ENCODE results near the gene ARRB1. TPM values are rescaled to one million over a fixed set of nuclear protein-coding genes. Genes with fewer than 3 reads are reported as not detected.

ARRB1 gene
- polyA plus RNA-seq, 1 of the 3 experiments (the other 2 are of a cell fraction): 7.0 TPM

GRCh38 chr11:75386942-75387630 lies 35.6 kb upstream of the ARRB1 start:
- Histone ChIP-seq H3K4me3 (ENCODE audit: low read depth in 2 of 2, low read length in 1 of 2) (no peak overlapping the region), H3K27ac (ENCODE audit: low read depth in 2 of 2, low read length in 1 of 2) (no peak overlapping the region), H3K36me3 (replicated peaks in 1 of 2; ENCODE audit: control insufficient read depth in 1 of 2, insufficient read depth in 2 of 2, low read length in 1 of 2) (no peaks in the 10 kb centered on the region), H3K27me3 (ENCODE audit: insufficient read depth) (no peaks in the 10 kb centered on the region), H3F3A (replicated peaks; ENCODE audit: insufficient read depth) (no peaks in the 10 kb centered on the region), H3K9me3 (no peaks in the 10 kb centered on the region), H3K9ac (no peak overlapping the region), H3K4me1 (ENCODE audit: control insufficient read depth in 1 of 2, insufficient read depth in 2 of 2, low read depth in 1 of 2, low read length in 1 of 2) (peaks cover 0 to 9% of the 10 kb centered on the region in 2 experiments; a peak in 1 of 4 replicates), H2AFZ (ENCODE audit: low read depth) (no peak overlapping the region), H4K20me1 (ENCODE audit: insufficient read depth) (no peaks in the 10 kb centered on the region), H3K4me2 (no peak overlapping the region), H3K79me2 (ENCODE audit: insufficient read depth) (no peaks in the 10 kb centered on the region), H3K9me2 (no peaks in the 10 kb centered on the region)
- ChIA-PET CTCF (interaction anchor here (1.1 to 24.8 kb wide), 13 partner anchors 12 to 160 kb away, joined by 3 to 701 read pairs (median 15); partner anchors contain the start of genes KLHL35 and RPS3), POLR2A (no interaction called here)
- DNase-seq: no peak
- WGBS (ENCODE audit: low lambda C conversion rate): 37% methylated on average over 3 of the region's 3 CpGs
- TF ChIP-seq SMC3 (IDR thresholded peaks at IDR 0.05; ENCODE audit: low read depth, low read length) (no peak), FOSL2 (IDR thresholded peaks at IDR 0.05; ENCODE audit: borderline replicate concordance, low read depth) (no peak), USF2 (IDR thresholded peaks at IDR 0.05; ENCODE audit: borderline replicate concordance, low read depth, low read length) (no peak), RCOR1 (IDR thresholded peaks at IDR 0.05; ENCODE audit: low read length) (no peak), MXI1 (IDR thresholded peaks at IDR 0.05; ENCODE audit: low read depth, low read length) (no peak), FOXM1 (IDR thresholded peaks at IDR 0.05; ENCODE audit: low read depth) (no peak), ELF1 (IDR thresholded peaks at IDR 0.05) (no peak), JUND (IDR thresholded peaks at IDR 0.05) (no peak), RAD21 (IDR thresholded peaks at IDR 0.05; ENCODE audit: low read length) (no peak), PBX3 (IDR thresholded peaks at IDR 0.05) (no peak)

- H3K9me2 ChIP-seq: no peaks in the 10 kb centered on the region
- no peaks in the 10 kb centered on the region for H3K79me2 ChIP-seq (ENCODE audit: insufficient read depth)
- WGBS (ENCODE audit: low lambda C conversion rate): 13% methylated on average over 23 of the region's 24 CpGs
- ChIA-PET CTCF (interaction anchor here (0.7 to 24.8 kb wide), 49 partner anchors 10 to 637 kb away, joined by 3 to 701 read pairs (median 4); partner anchors contain the start of gene ARRB1), POLR2A (no interaction called here)
- no peaks in the 10 kb centered on the region for H4K20me1 ChIP-seq (ENCODE audit: insufficient read depth)
- H3K9ac ChIP-seq: no peak overlapping the region
- peak; percentile 89 for DNase-seq
- peak overlapping the region in 1 of 2 experiments; percentile 49; a peak in 1 of 4 replicates for H3K4me3 ChIP-seq (ENCODE audit: low read depth in 2 of 2, low read length in 1 of 2)
- no peaks in the 10 kb centered on the region for H3K9me3 ChIP-seq
- peaks cover 0 to 9% of the 10 kb centered on the region in 2 experiments; a peak in 1 of 4 replicates for H3K4me1 ChIP-seq (ENCODE audit: control insufficient read depth in 1 of 2, insufficient read depth in 2 of 2, low read depth in 1 of 2, low read length in 1 of 2)
- H3F3A ChIP-seq (replicated peaks; ENCODE audit: insufficient read depth): no peaks in the 10 kb centered on the region
- no peak overlapping the region for H3K27ac ChIP-seq (ENCODE audit: low read depth in 2 of 2, low read length in 1 of 2)
- no peak overlapping the region for H2AFZ ChIP-seq (ENCODE audit: low read depth)
- H3K36me3 ChIP-seq (replicated peaks in 1 of 2; ENCODE audit: control insufficient read depth in 1 of 2, insufficient read depth in 2 of 2, low read length in 1 of 2): no peaks in the 10 kb centered on the region
- 0 out of 2 replicates have a peak overlapping the region, but pooled peaks have one; percentile 35 for H3K4me2 ChIP-seq
- H3K27me3 ChIP-seq (ENCODE audit: insufficient read depth): no peaks in the 10 kb centered on the region
- TF ChIP-seq SMC3 (IDR thresholded peaks at IDR 0.05; ENCODE audit: low read depth, low read length): peak; percentile 99
- no peak for TF ChIP-seq POLR2AphosphoS5 (IDR thresholded peaks at IDR 0.05; ENCODE audit: low read depth, low read length)
- no peak for TF ChIP-seq PBX3 (IDR thresholded peaks at IDR 0.05)
- TF ChIP-seq EP300 (IDR thresholded peaks at IDR 0.05; ENCODE audit: borderline replicate concordance in 1 of 2, low read depth in 1 of 2, low read length in 1 of 2): no peak
- no peak for TF ChIP-seq GABPA (IDR thresholded peaks at IDR 0.05; ENCODE audit: low read depth)
- 0 out of 2 replicates have a peak, but pooled peaks have one; percentile 16 for TF ChIP-seq NRF1 (IDR thresholded peaks at IDR 0.05; ENCODE audit: low read depth, low read length)
- no peak for TF ChIP-seq TCF12 (IDR thresholded peaks at IDR 0.05)
- no peak for TF ChIP-seq FOXM1 (IDR thresholded peaks at IDR 0.05; ENCODE audit: low read depth)
- TF ChIP-seq YY1 (IDR thresholded peaks at IDR 0.05; ENCODE audit: low read depth): no peak
- TF ChIP-seq CTCF (IDR thresholded peaks at IDR 0.05): peak; percentile 97
- no peak for TF ChIP-seq MEF2A (IDR thresholded peaks at IDR 0.05; ENCODE audit: borderline replicate concordance, low read depth)
- no peak for TF ChIP-seq RCOR1 (IDR thresholded peaks at IDR 0.05; ENCODE audit: low read length)
- TF ChIP-seq JUND (IDR thresholded peaks at IDR 0.05): no peak
- peak; percentile 98 for TF ChIP-seq RAD21 (IDR thresholded peaks at IDR 0.05; ENCODE audit: low read length)
- TF ChIP-seq MAX (IDR thresholded peaks at IDR 0.05; ENCODE audit: low read depth): no peak
- no peak for TF ChIP-seq USF2 (IDR thresholded peaks at IDR 0.05; ENCODE audit: borderline replicate concordance, low read depth, low read length)
- peak; percentile 21 for TF ChIP-seq CHD2 (IDR thresholded peaks at IDR 0.05; ENCODE audit: low read length, partially characterized antibody)
Observed at GRCh38 chr11:75384438-75385080, 33.1 kb upstream of the ARRB1 start.

Data from SK-N-SH (cell line).